PC-9 (cell line): ENCODE results near the gene SYNGAP1. TPM values are rescaled to one million over a fixed set of nuclear protein-coding genes. Genes with fewer than 3 reads are reported as not detected.
A peak's percentile ranks its signal among the peaks of the same experiment; 100 is the strongest.

Experiments used
- BruUV-seq: library from RNA; stranded (reverse); fragments of 400-500 nt; replicated peaks from 2 replicates; lab custom pipeline; 2021; lab: Mats Ljungman, UMichigan
- CTCF ChIA-PET: fragments of 300-600 bp; sonication (Branson Sonifier 250); formaldehyde crosslinking; loops from one replicate; lab custom pipeline; 2022; ENCODE audit warnings: antibody characterized with exemption; lab: Charles Lee
- POLR2A ChIA-PET: fragments of 300-600 bp; sonication (Branson Sonifier 250); formaldehyde crosslinking; loops from one replicate; lab custom pipeline; 2022; ENCODE audit warnings: antibody characterized with exemption; ENCODE audit not compliant: unreplicated experiment; lab: Charles Lee
- DNase-seq, 2 experiments: peaks; one replicate each; pipeline versions ENCODE4 v3.0.0 to v3.0.0-alpha.2; 2015 to 2022; ENCODE audit warnings: mixed read lengths in 1 of 2
- H2AFZ ChIP-seq: fragments of 200-600 bp; sonication (generic); 2 replicates; pipeline ENCODE4 v1.8.1; 2017; ENCODE audit warnings: antibody characterized with exemption
- H3F3A ChIP-seq: fragments of 200-600 bp; sonication (generic); 2 replicates; pipeline ENCODE4 v1.8.1; 2017; ENCODE audit warnings: antibody characterized with exemption, mild to moderate bottlenecking, low read depth; ENCODE audit not compliant: insufficient read depth
- H3K27ac ChIP-seq: fragments of 200-600 bp; sonication (generic); 2 replicates; pipeline ENCODE4 v1.6.1; 2016; ENCODE audit warnings: mixed run types
- H3K27me3 ChIP-seq: fragments of 200-600 bp; sonication (generic); 2 replicates; pipeline ENCODE4 v1.6.1; 2016; ENCODE audit warnings: low read depth, mixed run types; ENCODE audit not compliant: insufficient read depth
- H3K36me3 ChIP-seq: fragments of 200-600 bp; sonication (generic); 2 replicates; pipeline ENCODE4 v1.6.1; 2016; ENCODE audit warnings: low read depth, mixed run types
- H3K4me1 ChIP-seq: fragments of 200-600 bp; sonication (generic); replicated peaks from 2 replicates; pipeline ENCODE4 v1.6.1; 2016; ENCODE audit warnings: mixed run types; ENCODE audit not compliant: insufficient read depth
- H3K4me2 ChIP-seq: fragments of 200-600 bp; sonication (generic); 2 replicates; pipeline ENCODE4 v1.6.1; 2017; ENCODE audit warnings: mixed run types
- H3K4me3 ChIP-seq: fragments of 200-600 bp; sonication (generic); 2 replicates; pipeline ENCODE4 v1.6.1; 2016; ENCODE audit warnings: mixed run types
- H3K79me2 ChIP-seq: fragments of 200-600 bp; sonication (generic); 2 replicates; pipeline ENCODE4 v1.6.1; 2017; ENCODE audit warnings: low read depth, mixed run types
- H3K9me2 ChIP-seq: fragments of 200-600 bp; sonication (generic); 2 replicates; pipeline ENCODE4 v1.8.1; 2017; ENCODE audit warnings: mild to moderate bottlenecking; ENCODE audit not compliant: insufficient read depth
- H3K9me3 ChIP-seq: fragments of 200-600 bp; sonication (generic); 2 replicates; pipeline ENCODE4 v1.8.1; 2016; ENCODE audit warnings: low read depth; ENCODE audit not compliant: insufficient read depth
- H4K20me1 ChIP-seq: fragments of 200-600 bp; sonication (generic); 2 replicates; pipeline ENCODE4 v1.8.1; 2017; ENCODE audit not compliant: insufficient read depth
- CTCF ChIP-seq: fragments of 200-600 bp; sonication (generic); conservative IDR thresholded peaks from 2 replicates; pipeline ENCODE4 v1.6.1; 2017; ENCODE audit warnings: mixed run types, antibody characterized with exemption, mild to moderate bottlenecking, moderate library complexity
- EZH2 ChIP-seq: fragments of 200-600 bp; sonication (generic); IDR thresholded peaks from 2 replicates; pipeline ENCODE4 v1.8.0; 2017; ENCODE audit warnings: antibody characterized with exemption, low read depth
- intact Hi-C: fragments of 100-400 bp; cut with micrococcal nuclease; formaldehyde crosslinking; loops from one replicate; pipeline ENCODE4 v1.10.0; 2022; ENCODE audit not compliant: unreplicated experiment
- total RNA-seq: library from RNA; stranded (reverse); gene quantifications from 2 replicates; pipeline ENCODE4 v1.2.3, GENCODE V29; 2021

The SYNGAP1 gene
- total RNA-seq, 1 experiment from 2014 or later = 17.7 TPM

GRCh38 chr6:33410050-33410710, 9.7 kb upstream of the SYNGAP1 start:
- ChIA-PET POLR2A (interaction anchor here (0.5 to 1.0 kb wide), 6 partner anchors 8 to 170 kb away, joined by 3 to 13 read pairs (median 4); partner anchors contain the start of genes BAK1 and ZBTB9), CTCF (interaction anchor here (0.7 kb wide), 1 partner anchor 172 kb away, joined by 3 read pairs; no protein-coding TSS in a partner anchor)
- intact Hi-C loops = loop anchor here (1.0 to 10.0 kb wide), 5 partner anchors 19 to 205 kb away; partner anchors contain the start of genes BAK1, HSD17B8, KIFC1 and RGL2
- no peaks in the 10 kb centered on the region for H3K9me2 ChIP-seq
- DNase-seq = peak; percentile 90 to 99
- no peaks in the 10 kb centered on the region for H3K27me3 ChIP-seq
- TF ChIP-seq EZH2 (no peak), CTCF (no peak)
- H3K4me1 ChIP-seq = peaks cover 11% of the 10 kb centered on the region; the same call in 1 of the 2 replicates
- peak overlapping the region; percentile 80 for H3K4me2 ChIP-seq
- peaks cover 10% of the 10 kb centered on the region; the same call in 1 of the 2 replicates for H3K79me2 ChIP-seq
- 0 out of 2 replicates have a peak, but pooled peaks cover under 1% of the 10 kb centered on the region for H3K36me3 ChIP-seq
- H4K20me1 ChIP-seq = no peaks in the 10 kb centered on the region
- H3K27ac ChIP-seq = peak overlapping the region; percentile 35; the same call in 1 of the 2 replicates
- H3K4me3 ChIP-seq = peak overlapping the region; percentile 84
- H2AFZ ChIP-seq = peak overlapping the region; percentile 76
- BruUV-seq = no TSS peak
- no peaks in the 10 kb centered on the region for H3K9me3 ChIP-seq
- H3F3A ChIP-seq = peaks cover 27% of the 10 kb centered on the region

GRCh38 chr6:33410711-33411631, 8.9 kb upstream of the SYNGAP1 start, which contains the start of gene PHF1:
PHF1 (plus strand) TSS chr6:33411014; CDS start chr6:33412264, 1,250 bp downstream.
- no peak; the same call in 1 of the 2 replicates for TF ChIP-seq CTCF
- no peak for TF ChIP-seq EZH2

More at GRCh38 chr6:33410711-33411631, 8.9 kb upstream of the SYNGAP1 start, which contains the start of gene PHF1:
- peak within 1 kb of the TSS; percentile 35; the same call in 1 of the 2 replicates for H3K27ac ChIP-seq
- TSS peak; percentile 23 for BruUV-seq
- DNase-seq = no peak
- H3F3A ChIP-seq = peaks cover 28% of the 10 kb centered on the region
- H3K36me3 ChIP-seq = 0 out of 2 replicates have a peak, but pooled peaks cover 6% of the 10 kb centered on the region
- peak within 1 kb of the TSS; percentile 77 for H2AFZ ChIP-seq
- intact Hi-C loops = loop anchor here (1.0 to 10.0 kb wide), 5 partner anchors 20 to 206 kb away; partner anchors contain the start of genes BAK1, HSD17B8, KIFC1 and RGL2
- POLR2A ChIA-PET = interaction anchor here (0.6 kb wide), 3 partner anchors 111 to 152 kb away, joined by 3 to 5 read pairs (median 5); no protein-coding TSS in a partner anchor
- H3K9me2 ChIP-seq = no peaks in the 10 kb centered on the region
- H3K27me3 ChIP-seq = no peaks in the 10 kb centered on the region
- CTCF ChIA-PET = interaction anchor here (0.7 kb wide), 1 partner anchor 172 kb away, joined by 3 read pairs; no protein-coding TSS in a partner anchor
- H3K4me2 ChIP-seq = peak within 1 kb of the TSS; percentile 89
- peaks cover 18% of the 10 kb centered on the region for H3K79me2 ChIP-seq
- H4K20me1 ChIP-seq = no peaks in the 10 kb centered on the region
- H3K4me3 ChIP-seq = peak within 1 kb of the TSS; percentile 84
- H3K4me1 ChIP-seq = peaks cover 12% of the 10 kb centered on the region
- H3K9me3 ChIP-seq = no peaks in the 10 kb centered on the region
